K562 (cell line): ENCODE measurements around the gene PES1. TPM values are rescaled to one million over a fixed set of nuclear protein-coding genes. Genes with fewer than 3 reads are reported as not detected.

Experiments used
- CBX8 ChIP-seq: fragments of 200-600 bp; sonication (generic); IDR thresholded peaks from 2 replicates; pipeline ENCODE4 v1.6.1; 2012; ENCODE audit warnings: borderline replicate concordance, mixed run types, low read depth, mild to moderate bottlenecking, moderate library complexity, mixed read lengths, low read length, control low read depth, inconsistent platforms; ENCODE audit not compliant: poor library complexity, severe bottlenecking; ENCODE audit errors: extremely low read depth
- ELK1 ChIP-seq: sonication (generic); formaldehyde crosslinking; IDR thresholded peaks from 2 replicates; pipeline ENCODE4 v1.8.1; 2022; ENCODE audit warnings: missing genetic modification reagents
- ETV6 ChIP-seq, 3 experiments: fragments of 150-350 bp in 1 of 3; sonication (generic) in 1 of 3; formaldehyde crosslinking in 1 of 3; IDR thresholded peaks; 2 replicates each; pipeline versions ENCODE4 v1.6.1 to v1.8.0; 2014 to 2022; ENCODE audit warnings: borderline replicate concordance in 2 of 3, low read depth in 2 of 3, antibody characterized with exemption in 1 of 3, low read length in 1 of 3, mild to moderate bottlenecking in 1 of 3, missing genetic modification reagents in 1 of 3
- GABPA ChIP-seq: fragments of 200-800 bp; sonication (Bioruptor generic); conservative IDR thresholded peaks from 2 replicates; pipeline ENCODE4 v1.6.1; 2016; ENCODE audit warnings: low read depth, missing genetic modification characterization, missing compliant biosample characterization
- IFI16 ChIP-seq: fragments of 250-450 bp; sonication (Bioruptor Pico); IDR thresholded peaks from 2 replicates; pipeline ENCODE4 v2.1.2; 2022; ENCODE audit warnings: mild to moderate bottlenecking, inconsistent platforms
- IRF9 ChIP-seq: fragments of 450-650 bp; IDR thresholded peaks from 2 replicates; pipeline ENCODE4 v1.6.1; 2016; ENCODE audit warnings: missing biosample characterization, missing genetic modification characterization
- KAT2B ChIP-seq: IDR thresholded peaks from one replicate; pipeline ENCODE4 v1.6.1; 2012; ENCODE audit warnings: low read depth, mild to moderate bottlenecking, control low read depth, inconsistent platforms, low read length, moderate library complexity
- KLF16 ChIP-seq: IDR thresholded peaks from 2 replicates; pipeline ENCODE4 v1.6.1; 2016; ENCODE audit warnings: antibody characterized with exemption
- MECOM ChIP-seq: fragments of 250-450 bp; sonication (Bioruptor Pico); IDR thresholded peaks from 2 replicates; pipeline ENCODE4 v1.8.0; 2022; ENCODE audit warnings: inconsistent platforms
- NR2C2 ChIP-seq, 2 experiments: fragments of 200-800 bp in 1 of 2; sonication (Bioruptor generic) in 1 of 2; sonication (generic) in 1 of 2; formaldehyde crosslinking in 1 of 2; IDR thresholded peaks; 2 replicates each; pipeline versions ENCODE4 v1.6.1 to v1.8.0; 2016 to 2022; ENCODE audit warnings: mild to moderate bottlenecking in 1 of 2, missing compliant biosample characterization in 1 of 2, missing genetic modification characterization in 1 of 2, missing genetic modification reagents in 1 of 2
- POLR2B ChIP-seq: fragments of 450-650 bp; IDR thresholded peaks from 2 replicates; pipeline ENCODE4 v1.6.1; 2018; ENCODE audit warnings: low read depth; ENCODE audit not compliant: partially characterized antibody
- POLR3G ChIP-seq: IDR thresholded peaks from 2 replicates; pipeline ENCODE4 v1.6.1; 2011; ENCODE audit not compliant: insufficient read length, insufficient replicate concordance; ENCODE audit errors: extremely low read depth
- RBM25 ChIP-seq: fragments of 200-400 bp; formaldehyde crosslinking; IDR thresholded peaks from 2 replicates; pipeline ENCODE4 v1.6.1; 2018; ENCODE audit warnings: low read length, low read depth, moderate library complexity; ENCODE audit not compliant: severe bottlenecking
- RERE ChIP-seq: sonication (generic); formaldehyde crosslinking; IDR thresholded peaks from 2 replicates; pipeline ENCODE4 v1.8.0; 2023; ENCODE audit warnings: missing genetic modification reagents, mild to moderate bottlenecking, borderline replicate concordance
- STAT6 ChIP-seq: sonication (generic); formaldehyde crosslinking; IDR thresholded peaks from 2 replicates; pipeline ENCODE4 v1.8.1; 2023; ENCODE audit warnings: mild to moderate bottlenecking, missing genetic modification reagents
- ZKSCAN1 ChIP-seq: fragments of 150-350 bp; IDR thresholded peaks from 2 replicates; pipeline ENCODE4 v1.6.1; 2016; ENCODE audit warnings: low read depth, low read length
- ZNF408 ChIP-seq: fragments of 250-450 bp; sonication (Bioruptor Pico); IDR thresholded peaks from 2 replicates; pipeline ENCODE4 v1.4.0; 2020; ENCODE audit warnings: low read depth, mild to moderate bottlenecking, moderate library complexity
- polyA plus RNA-seq, 8 experiments: library from polyadenylated mRNA; depleted of rRNA in 4 of 8; stranded (reverse) in 5 of 8; unstranded in 3 of 8; fragments of >200 nt; fragmentation: Nextera tagmentation in 2 of 8; fragmentation: Illumina TruSeq in 1 of 8; extraction: Ambion mirVana in 2 of 8; extraction: Trizol in 1 of 8; gene quantifications; 2 replicates each; pipeline versions ENCODE4 v1.2.1 to v1.2.3, GENCODE V29; 2011 to 2014; ENCODE audit warnings: inconsistent platforms in 1 of 8, missing spikeins in 1 of 8
- total RNA-seq, 7 experiments: library from RNA; depleted of rRNA in 6 of 7; stranded (reverse); fragments of >200 nt in 6 of 7; fragmentation: Illumina TruSeq in 2 of 7; extraction: Trizol in 2 of 7; gene quantifications; 2 replicates each; pipeline versions ENCODE4 v1.2.1 to v1.2.3, GENCODE V29; 2011 to 2021; ENCODE audit warnings: low replicate concordance in 1 of 7

Gene PES1
- total and polyA plus RNA-seq, 9 of the 15 experiments (the other 6 are each of a cell fraction or from before 2014, with no cell fraction given): 6.5 to 158 (median 94.3) TPM

GRCh38 chr22:30637701-30638114, 46.0 kb upstream of the PES1 start (continued):
- no peak for TF ChIP-seq POLR3G
- TF ChIP-seq MECOM (CRISPR knock-in tag): no peak
- TF ChIP-seq NR2C2 (CRISPR knock-in tag; IDR thresholded peaks at IDR 0.05): no peak
- peak; percentile 44; the same call in 1 of the 2 replicates for TF ChIP-seq NR2C2 (tag; IDR thresholded peaks at IDR 0.05)
- TF ChIP-seq RERE (CRISPR knock-in tag): no peak
- no peak for TF ChIP-seq ZNF408 (CRISPR knock-in tag)
- TF ChIP-seq KAT2B: no peak
- TF ChIP-seq ZKSCAN1: no peak
- TF ChIP-seq KLF16: no peak
- no peak for TF ChIP-seq STAT6 (CRISPR knock-in tag)
- TF ChIP-seq ELK1: no peak
- TF ChIP-seq RBM25: peak; percentile 54
- TF ChIP-seq ETV6 (IDR thresholded peaks at IDR 0.05; ENCODE audit: borderline replicate concordance in 1 of 2, low read depth in 2 of 2, low read length in 1 of 2): no peak
- TF ChIP-seq ETV6 (CRISPR knock-in tag; IDR thresholded peaks at IDR 0.05; ENCODE audit: borderline replicate concordance): no peak
- TF ChIP-seq GABPA (tag): no peak
- no peak for TF ChIP-seq CBX8
- no peak for TF ChIP-seq IFI16
- no peak for TF ChIP-seq POLR2B
- no peak for TF ChIP-seq IRF9 (tag)
